Smooth muscle cell of bladder (primary cell): ENCODE results near the gene H2BK1. TPM values are rescaled to one million over a fixed set of nuclear protein-coding genes. Genes with fewer than 3 reads are reported as not detected.

ENCODE experiments used
- total RNA-seq: library from RNA; depleted of rRNA; stranded (reverse); fragments of >200 nt; gene quantifications from 2 replicates; pipeline ENCODE4 v1.2.3, GENCODE V29; 2014

The H2BK1 gene
- total RNA-seq, result not detected in 2 replicates

DNA sequence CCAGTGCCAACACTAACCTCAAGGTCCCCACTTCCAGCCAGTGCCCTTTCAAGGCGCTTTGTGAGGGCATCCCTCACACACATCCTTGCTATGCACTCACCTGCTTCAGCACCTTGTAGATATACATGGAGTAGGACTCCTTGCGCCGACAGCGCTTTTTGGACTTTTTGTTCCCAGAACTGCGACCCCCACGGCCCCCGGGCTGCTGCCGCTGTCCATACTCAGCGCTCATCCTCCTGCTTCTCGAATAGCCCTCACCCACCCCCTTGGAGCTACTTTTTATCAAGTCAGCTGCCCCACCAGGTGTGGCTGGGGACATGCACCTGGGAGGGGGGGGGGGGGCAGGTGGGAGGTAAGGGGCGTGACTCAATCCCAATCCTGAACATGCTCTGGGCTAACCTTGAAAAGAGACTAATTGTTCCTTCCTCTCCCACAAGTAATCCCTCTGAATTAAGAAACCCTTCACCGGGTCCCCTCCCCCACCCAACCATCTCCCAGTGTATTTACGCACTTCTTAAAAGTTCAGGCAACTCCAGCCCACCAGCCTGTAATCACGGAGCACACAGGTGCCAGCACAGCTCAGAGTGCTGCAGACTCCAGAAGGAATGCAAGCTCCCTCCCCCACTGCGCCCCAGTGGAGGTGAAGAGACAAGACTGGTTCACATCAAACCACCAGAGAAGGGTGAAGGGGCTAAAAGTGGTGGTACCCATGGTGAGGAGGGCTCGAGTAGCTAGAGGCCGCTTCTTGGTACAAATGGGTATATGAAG, at the start of gene H2BK1:
Gene H2BK1, minus strand, starts transcription at position 402 of the 768 bp plus-strand sequence. Its CDS starts 170 bp downstream, at position 232.

DNA sequence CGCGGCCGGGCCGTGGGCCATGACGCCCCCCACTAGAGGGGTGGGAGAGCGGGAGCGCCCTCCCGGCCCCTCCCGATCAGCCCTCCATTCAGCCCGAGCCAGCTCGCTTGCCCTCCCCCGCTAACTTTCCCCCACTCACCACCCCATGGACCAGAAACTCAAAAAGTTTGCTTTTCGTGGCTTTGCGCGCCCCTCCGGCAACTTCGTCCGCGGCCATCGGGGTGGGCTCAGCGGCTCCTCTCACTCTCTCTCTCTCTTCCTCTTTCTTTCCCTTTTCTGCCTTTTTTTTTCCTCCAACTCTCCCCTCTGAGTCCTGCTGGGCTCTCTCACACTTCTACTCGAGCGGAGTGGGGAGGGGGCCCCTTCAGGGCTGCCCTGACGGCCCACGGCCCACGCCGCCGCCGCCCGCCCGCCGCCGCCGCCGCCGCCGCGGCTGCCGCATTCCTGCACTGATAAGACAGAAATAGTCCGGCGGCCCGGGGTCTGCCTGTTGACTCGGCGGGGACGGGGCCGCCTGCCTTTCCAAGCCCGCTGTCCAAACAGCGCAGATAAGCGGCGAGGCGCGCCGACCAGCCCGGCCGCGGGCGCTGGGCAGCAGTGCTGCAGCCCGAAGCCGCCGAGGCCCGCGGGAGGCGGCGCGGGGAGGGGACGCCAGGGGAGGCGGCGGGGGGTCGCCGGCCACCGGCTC, 38.2 kb upstream of the H2BK1 start, which contains the start of gene SMARCD3:
Gene SMARCD3, minus strand, starts transcription at position 349 of the 688 bp plus-strand sequence. Its CDS starts 132 bp downstream, at position 217.

DNA sequence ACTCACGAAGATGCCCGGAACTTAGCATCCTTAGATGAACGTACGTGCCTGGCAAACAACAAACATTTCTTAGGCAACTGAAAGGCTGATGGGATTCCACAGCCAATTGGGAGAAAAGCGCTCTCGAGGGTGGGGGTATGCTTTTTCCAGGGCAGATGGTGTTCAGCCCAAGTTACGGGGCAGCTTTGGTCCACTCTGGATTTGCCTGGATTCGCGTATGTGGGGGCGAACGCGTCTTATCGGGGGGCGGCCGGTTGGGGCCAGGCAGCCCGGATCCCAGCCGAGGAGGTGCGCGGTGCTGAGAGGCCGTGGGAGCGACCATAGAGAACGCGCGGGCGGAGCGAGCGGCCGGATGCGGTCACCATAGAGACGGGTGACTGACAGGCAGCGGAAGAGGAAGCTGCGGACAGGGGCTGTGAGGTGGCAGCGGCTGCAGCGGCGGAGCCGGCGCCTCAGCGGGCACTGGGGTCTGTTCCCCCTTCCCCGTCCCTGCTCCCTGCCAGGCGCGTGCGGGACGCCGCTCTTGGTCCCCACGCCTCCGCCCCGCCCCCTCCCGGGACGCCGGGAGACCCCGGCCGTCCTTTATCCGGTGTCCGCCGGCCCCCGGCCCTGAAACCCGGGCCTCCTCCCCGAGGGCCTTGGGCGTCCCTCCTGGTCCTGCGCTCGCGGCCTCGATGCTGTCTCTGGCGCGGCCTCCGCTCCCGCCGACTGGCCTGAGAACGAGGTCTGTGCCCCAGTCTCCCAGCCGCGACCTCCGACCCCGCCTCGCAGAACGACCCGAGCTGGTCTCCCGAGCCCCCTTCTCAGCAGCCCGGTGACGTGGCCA, 22.0 kb upstream of the H2BK1 start, which contains the start of gene CHPF2:
Gene CHPF2, plus strand, starts transcription at position 393 of the 826 bp plus-strand sequence. CDS start 1,529 bp downstream, outside the sequence.

DNA sequence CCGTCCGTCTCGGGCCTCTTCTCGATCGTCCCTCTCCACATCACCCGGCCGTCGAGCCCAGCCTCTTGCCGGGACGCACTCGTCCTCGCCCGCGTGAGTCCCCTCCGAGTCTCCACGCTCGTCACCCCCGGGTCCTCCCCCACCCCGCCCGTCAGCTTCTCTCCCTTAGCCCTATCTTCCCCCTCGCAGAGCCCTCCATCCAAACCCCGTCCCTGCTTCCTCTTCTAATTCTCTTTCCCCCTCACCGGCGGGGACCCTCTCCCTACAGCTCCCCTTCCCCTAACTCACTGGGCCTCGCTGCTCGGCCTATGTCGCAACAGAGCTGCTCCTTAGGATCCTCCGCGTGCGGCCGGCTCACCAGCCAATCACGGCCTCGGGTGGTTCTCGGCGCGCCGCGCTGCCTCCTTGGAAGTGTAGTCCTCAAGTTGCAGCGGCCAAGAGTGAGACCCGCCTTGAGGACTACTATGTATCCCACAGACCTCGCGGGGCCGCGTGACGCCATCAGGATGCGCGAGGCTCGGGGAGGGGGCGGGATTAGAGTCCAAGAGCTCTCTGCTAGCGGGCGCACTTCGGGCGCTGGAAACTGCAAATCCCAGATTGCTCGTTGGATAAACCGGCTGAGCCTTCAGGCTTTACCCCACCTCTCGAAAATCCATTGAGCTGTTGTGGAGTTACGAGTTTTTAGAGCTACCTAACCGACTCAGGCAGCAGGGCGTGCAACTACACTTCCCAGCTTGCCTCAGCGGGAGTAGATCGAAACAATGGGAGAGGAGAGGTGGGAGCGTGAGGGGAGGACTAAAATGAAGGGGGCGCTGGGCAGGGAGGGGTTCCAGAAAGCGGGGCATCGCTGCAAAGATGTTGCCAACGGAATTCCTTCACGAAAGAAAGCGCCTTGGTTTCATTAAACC, 16.8 kb upstream of the H2BK1 start, which contains the start of gene ABCF2:
Gene ABCF2, minus strand, starts transcription at position 331 of the 908 bp plus-strand sequence. CDS start 747 bp downstream, outside the sequence.

DNA sequence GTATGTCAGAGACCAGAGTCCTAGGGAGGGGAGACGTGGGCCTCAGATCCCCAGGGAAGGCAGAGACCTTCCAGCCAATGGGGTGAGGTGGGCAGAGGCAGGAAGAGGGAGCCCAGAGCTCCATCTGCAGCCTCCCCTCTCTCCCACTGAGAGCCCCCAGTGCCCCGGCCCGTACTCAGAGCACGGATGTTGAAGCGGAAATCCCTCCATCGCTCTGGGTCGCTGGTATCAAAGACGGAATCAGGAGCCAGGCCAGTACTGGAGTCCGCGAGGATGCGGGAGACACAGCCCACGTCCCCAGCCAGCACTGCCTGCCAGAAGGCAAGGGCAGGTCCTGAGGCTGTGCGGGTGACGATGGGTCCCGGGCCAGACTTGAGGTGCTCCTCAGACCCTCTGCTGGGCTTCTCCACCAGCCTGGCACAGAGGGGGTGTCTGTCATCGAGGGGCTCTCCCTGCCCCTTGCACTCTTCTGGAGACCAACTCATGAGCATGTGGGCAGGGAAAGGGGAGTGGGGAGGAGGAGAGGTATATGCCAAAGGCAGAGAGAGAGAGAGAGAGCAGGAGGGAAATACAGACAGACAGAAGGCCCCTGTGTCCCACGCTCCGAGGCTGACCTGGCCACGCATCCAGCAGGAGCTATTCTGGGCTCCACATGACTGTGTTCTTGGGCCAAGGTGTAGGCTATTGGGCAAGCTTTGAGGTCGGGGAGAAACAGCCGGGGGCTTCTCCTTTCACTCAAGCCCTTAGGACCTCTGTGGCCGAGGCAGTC, 23.5 kb downstream of the H2BK1 start, which contains the start of gene ASB10:
Gene ASB10, minus strand, starts transcription at position 611 of the 769 bp plus-strand sequence. Its CDS starts 120 bp downstream, at position 491.

DNA sequence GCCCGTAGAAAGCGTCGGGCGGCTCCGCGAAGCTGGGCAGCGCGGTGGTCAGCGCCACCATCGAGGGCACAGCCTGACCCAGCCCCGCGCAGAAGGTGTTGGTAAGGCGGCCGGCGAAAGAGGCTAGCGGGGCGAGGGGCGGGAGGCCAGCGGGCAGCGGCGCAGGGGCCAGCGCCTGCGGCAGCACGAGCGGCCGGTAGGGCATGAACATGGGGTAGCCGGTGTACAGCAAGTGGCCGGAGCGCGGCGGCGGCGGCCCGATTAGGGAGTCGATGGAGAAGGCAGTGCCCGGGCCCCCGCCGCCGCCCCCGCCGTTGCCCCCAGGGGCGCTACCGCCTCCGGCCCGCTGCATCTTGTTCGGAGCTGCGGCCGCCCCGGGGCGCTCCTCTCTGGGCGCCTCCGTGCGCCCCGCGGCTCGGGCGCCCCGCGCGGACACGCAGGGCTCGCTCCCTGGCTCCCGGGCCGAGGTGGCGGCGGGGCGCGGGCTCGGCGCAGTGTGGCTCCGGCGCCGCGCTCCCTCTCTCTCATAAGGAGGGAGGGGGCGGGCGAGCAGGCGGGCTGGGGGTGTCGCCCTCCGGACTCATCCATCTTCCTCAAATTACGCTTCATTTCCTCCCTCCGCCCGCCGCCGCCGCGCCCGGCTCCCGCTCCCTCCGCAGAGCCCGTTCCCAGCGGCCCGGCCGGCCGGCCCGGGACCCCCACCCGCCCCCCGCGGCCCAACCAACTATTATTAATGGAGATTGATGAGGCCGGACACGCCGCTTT, 42.9 kb downstream of the H2BK1 start, which contains the start of gene GBX1:
Gene GBX1, minus strand, starts transcription at position 498 of the 765 bp plus-strand sequence. Its CDS starts 146 bp downstream, at position 352.

Other genes starting within 250 kb of the H2BK1 start
- gene KCNH2, start 232.2 kb downstream of the H2BK1 start, total RNA-seq, result 0.83 and 1.7 TPM in 2 replicates
- gene NOS3, start 219.5 kb downstream of the H2BK1 start, total RNA-seq, result 1.3 TPM in 2 replicates
- gene ATG9B, start 186.0 kb downstream of the H2BK1 start, total RNA-seq, result 0.37 TPM in 1 of 2 replicates, not detected in the other
- gene ABCB8, start 182.0 kb downstream of the H2BK1 start, total RNA-seq, result 19.2 and 24.5 TPM in 2 replicates
- 0.14 and 0.37 TPM in 2 replicates for gene ASIC3, start 162.0 kb downstream of the H2BK1 start, total RNA-seq
- gene CDK5, start 152.6 kb downstream of the H2BK1 start, total RNA-seq, result 26.7 and 30.1 TPM in 2 replicates
- gene SLC4A2, start 150.9 kb downstream of the H2BK1 start, total RNA-seq, result 58.6 and 78.7 TPM in 2 replicates
- gene FASTK, start 129.7 kb downstream of the H2BK1 start, total RNA-seq, result 74.5 and 76.1 TPM in 2 replicates
- gene TMUB1, start 127.0 kb downstream of the H2BK1 start, total RNA-seq, result 13.2 and 17.4 TPM in 2 replicates
- gene AGAP3, start 124.0 kb downstream of the H2BK1 start, total RNA-seq, result 26.2 and 40.4 TPM in 2 replicates
- not detected in 2 replicates for gene GBX1, start 42.8 kb downstream of the H2BK1 start, total RNA-seq
- gene ASB10, start 23.2 kb downstream of the H2BK1 start, total RNA-seq, result not detected in 2 replicates
- 60.3 and 62.2 TPM in 2 replicates for gene ABCF2, start 16.7 kb upstream of the H2BK1 start, total RNA-seq
- 70.1 and 101 TPM in 2 replicates for gene CHPF2, start 22.0 kb upstream of the H2BK1 start, total RNA-seq
- gene SMARCD3, start 38.2 kb upstream of the H2BK1 start, total RNA-seq, result 46.6 and 53.7 TPM in 2 replicates
- gene NUB1, start 131.3 kb upstream of the H2BK1 start, total RNA-seq, result 36.0 and 41.0 TPM in 2 replicates
- 3.1 and 7.1 TPM in 2 replicates for gene WDR86, start 199.6 kb upstream of the H2BK1 start, total RNA-seq
- gene CRYGN, start 229.7 kb upstream of the H2BK1 start, total RNA-seq, result 0.14 and 0.74 TPM in 2 replicates